GM19324 (cell line): ENCODE measurements around the gene OTUD4.

Source experiments
- ATAC-seq: cut with Tn5 transposase; IDR thresholded peaks from one replicate; pipeline ENCODE4 v1.9.1; 2021; ENCODE audit warnings: mild to moderate bottlenecking, moderate library complexity; ENCODE audit not compliant: unreplicated experiment, low FRiP score

OTUD4 gene

GRCh38 chr4:145131848-145132247 lies 48.5 kb downstream of the OTUD4 start:
- no peak for ATAC-seq

DNA sequence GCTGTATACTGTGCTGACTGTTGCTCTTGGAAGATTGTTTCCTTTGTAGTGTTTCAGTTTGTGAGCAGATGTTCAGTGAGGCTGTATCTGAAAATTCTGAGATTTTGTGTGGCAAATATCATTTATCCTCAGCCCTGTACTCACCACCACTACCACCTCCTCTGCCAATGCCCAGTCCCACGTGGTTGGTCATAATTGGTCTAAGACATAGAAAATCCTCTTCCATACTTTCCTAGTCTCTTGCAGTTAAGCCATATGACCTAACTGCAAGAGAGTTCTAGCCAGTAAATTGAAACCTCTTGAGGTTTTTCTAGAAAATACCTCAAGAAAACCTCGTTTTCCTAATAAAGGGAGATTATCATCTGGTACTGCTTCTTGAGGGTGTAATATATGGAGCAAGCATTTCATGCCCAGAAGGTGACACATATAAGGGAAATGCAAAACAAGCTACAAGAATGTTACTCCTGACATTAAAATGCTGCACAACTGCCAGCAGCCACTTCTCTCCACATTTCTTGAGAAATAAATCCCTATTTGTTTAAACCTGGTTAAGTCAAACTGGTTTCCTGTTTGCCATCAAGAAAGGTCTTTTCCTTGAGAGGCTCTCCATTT lies 49.5 kb downstream of the OTUD4 start:
- ATAC-seq: no peak

- ATAC-seq: no peak
These were observed 50.3 kb downstream of the OTUD4 start for GRCh38 chr4:145130130-145130529.

DNA sequence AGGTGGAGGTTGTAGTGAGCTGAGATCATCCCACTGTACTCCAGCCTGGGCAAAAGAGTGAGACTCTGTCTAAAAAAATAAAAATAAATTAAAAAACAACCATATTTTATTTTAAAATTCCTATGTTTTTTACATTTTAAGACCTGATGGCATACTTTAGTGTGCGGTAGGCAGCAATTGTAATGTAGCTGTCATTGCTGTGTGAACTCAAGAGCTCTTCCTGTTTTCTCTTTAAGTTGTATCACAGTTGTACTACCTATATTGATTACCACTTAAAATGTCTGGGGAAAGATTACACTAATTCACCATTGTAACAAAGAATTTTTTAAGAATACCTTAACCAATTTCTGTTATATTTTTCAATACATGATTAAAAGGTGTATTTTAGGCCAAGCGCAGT lies 55.0 kb downstream of the OTUD4 start:
- ATAC-seq: no peak

DNA sequence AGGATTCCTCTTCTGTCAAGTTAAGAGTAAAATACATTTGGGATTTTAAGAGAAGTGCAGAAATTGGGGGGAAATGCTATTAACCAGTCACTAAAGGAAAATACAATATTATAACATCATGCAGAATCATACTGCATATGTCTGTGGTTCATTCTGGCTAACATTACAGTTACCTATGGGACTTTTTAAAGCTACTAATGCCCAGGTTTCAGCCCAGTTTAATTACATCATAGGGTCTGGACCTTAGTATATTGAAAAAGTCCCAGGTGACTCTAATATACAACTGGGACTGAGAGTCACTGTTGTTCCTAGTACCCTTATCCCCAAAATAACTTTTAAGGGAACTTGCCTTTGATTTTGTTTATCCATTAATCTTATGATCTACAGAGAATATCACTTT lies 72.3 kb downstream of the OTUD4 start:
- no peak for ATAC-seq

DNA sequence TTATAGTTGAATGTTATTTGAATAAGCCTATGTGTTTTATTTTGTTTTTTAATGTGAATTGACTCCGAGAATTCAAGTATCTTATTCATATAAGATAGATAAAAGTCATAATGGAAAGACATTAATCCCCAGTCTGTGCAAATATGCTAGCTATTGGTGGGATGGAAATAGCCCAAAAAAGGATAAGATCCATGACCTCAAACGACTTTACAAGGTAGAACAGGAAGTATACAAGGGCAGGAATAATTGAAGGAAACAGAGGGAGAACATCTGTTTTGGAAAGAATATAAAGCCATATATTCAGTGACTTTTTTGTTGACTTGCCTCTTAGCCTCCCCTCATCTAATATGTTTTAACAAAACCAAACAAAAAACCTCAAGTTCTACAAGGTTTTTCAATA lies 73.3 kb downstream of the OTUD4 start:
- no peak for ATAC-seq

DNA sequence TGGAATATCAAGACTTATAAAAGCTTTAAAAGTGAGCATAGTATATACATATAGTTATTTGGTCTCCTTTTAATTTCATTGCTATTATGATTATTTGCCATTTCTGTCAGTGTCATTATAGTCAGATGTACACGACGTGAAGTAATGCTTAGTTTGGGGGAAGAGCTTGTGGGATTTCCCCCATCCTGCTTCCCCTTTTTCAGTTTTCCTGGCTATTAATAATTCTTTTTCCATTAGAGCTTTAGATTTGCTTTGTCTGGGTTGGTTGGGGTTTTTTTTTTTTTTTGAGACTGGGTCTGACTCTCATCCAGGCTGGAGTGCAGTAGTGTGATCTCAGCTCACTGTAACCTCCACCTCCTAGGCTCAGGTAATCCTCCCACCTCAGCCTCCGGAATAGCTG lies 76.9 kb downstream of the OTUD4 start:
- no peak for ATAC-seq

- no peak for ATAC-seq
These were observed 77.8 kb downstream of the OTUD4 start for GRCh38 chr4:145102619-145103018.

DNA sequence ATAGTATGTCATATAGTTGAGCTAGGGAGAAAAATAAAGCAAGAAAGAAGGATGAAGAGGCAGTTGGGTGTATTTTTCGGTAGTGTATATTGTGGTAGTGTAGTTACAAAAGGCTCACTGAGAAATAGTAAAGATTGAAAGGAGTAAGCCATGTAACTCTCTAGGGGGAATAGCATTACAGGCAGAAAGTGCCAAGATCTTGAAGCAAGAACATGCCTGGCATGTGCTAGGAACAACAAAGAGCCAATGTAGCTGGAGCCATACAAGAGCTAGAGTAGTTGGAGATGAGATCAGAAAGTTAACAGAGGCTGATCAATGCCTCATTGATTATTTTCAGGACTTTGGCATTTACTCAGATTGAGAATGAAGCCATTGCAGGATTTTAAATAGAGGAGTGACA lies 79.3 kb downstream of the OTUD4 start:
- ATAC-seq: no peak

DNA sequence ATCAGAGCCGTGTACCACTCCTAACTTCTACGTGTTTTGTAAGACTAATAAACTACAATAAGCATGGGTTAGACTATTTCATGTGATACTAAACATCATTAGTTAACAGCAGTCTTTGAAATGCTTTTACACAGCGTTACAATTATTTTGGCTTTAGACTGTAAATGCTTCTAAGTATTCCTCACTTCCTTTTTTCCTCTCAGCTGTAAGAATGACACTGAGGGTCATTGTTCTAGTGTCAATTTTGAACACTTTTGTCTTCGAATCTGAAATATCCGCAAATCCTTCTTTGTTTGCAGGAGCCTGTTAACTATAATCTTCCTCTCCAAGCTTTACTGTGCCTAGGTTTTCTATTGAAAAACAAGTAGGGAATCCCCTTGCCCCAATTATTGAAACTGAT lies 80.7 kb downstream of the OTUD4 start:
- ATAC-seq: no peak

DNA sequence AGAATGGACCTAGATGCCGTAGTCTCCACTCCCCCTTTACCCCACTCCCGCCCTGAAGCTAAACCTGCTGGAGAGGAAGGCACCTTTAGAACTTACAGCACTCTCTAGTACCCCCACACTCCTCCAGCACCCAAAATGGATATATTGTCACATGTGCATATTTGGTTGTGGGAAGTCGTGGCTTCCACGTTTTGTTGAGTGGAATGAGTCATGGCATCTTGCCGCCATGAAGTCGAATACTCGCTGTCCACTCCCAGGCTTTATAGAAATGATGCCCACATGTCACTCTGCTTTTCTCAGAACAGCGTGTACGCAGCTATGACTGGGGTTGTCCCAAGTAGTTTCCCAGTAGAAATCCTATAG lies 81.7 kb downstream of the OTUD4 start:
- ATAC-seq: peak; percentile 5

DNA sequence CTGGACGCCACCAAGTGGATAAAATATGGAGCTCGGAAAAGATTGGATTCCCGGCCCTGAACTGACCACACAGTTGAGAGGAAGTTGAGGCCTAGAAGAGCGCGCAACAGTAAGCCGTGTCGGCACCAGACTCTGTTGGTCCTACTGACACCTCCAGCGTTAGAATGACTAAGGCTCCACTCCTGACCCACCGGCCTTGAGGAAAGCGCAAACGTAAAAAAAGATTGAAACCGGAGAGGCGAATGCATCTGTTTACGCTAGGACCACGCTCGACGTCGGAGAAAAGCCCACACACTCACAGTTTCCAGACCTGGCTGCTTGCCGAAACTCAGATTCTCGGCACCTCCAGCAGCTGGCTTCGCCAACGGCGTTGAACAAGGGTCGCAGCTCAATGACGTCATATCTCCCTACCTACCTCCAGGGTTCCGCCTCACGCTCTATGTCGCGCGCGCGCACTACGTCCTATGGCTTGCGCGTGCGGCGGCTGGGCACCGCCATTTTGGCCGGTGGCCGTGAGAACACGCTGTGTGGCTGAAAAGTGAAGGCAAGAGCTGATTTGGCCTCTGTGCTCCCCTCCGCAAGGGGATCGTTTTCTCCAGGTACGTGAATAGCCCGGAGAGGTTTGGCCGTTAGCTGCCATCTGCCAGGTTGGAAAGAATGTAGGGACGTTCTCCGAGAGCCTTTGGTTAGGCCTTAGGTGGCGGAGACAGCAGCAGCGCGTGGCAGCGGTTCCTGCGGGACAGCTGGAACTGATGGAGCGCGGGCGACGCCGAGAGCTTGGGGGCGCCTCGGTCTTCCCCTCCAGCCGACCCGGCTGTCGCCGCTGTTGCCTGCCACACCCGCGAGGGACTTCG lies 82.3 kb downstream of the OTUD4 start, which contains the start of the genes ABCE1 and ANAPC10:
TSS of gene ABCE1 (plus strand) at position 491 of the 854 bp plus-strand sequence. CDS start 6,102 bp downstream, outside the sequence.
TSS of gene ANAPC10 (minus strand) at position 376 of the 854 bp plus-strand sequence. CDS start 2,097 bp downstream, outside the sequence.
- peak; percentile 94 for ATAC-seq

DNA sequence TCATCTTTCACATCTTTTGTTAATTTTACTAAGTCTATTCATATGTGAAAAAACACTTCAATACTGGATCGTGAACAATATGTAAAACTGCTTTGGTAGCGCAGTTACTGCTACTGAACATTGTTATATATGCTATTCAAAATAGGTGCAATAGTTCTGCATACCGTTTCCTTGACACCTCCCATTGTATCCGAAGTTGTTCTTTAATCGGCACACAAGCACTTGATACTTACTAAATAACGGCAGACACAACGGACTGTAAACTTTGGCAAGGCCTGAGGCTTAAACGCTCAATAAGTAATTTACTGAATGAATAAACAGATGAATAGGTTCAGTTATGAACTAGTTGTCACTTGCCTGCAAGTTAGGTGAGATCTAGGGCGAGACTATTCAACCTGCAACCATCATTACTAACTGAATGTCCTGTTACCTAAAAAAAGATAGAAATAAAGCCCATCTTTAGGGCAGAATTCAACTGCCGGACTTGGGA lies 83.0 kb downstream of the OTUD4 start:
- ATAC-seq: no peak

GRCh38 chr4:145093638-145094037 lies 86.8 kb downstream of the OTUD4 start:
- no peak for ATAC-seq

GRCh38 chr4:145090380-145090779 lies 90.0 kb downstream of the OTUD4 start:
- ATAC-seq: no peak

DNA sequence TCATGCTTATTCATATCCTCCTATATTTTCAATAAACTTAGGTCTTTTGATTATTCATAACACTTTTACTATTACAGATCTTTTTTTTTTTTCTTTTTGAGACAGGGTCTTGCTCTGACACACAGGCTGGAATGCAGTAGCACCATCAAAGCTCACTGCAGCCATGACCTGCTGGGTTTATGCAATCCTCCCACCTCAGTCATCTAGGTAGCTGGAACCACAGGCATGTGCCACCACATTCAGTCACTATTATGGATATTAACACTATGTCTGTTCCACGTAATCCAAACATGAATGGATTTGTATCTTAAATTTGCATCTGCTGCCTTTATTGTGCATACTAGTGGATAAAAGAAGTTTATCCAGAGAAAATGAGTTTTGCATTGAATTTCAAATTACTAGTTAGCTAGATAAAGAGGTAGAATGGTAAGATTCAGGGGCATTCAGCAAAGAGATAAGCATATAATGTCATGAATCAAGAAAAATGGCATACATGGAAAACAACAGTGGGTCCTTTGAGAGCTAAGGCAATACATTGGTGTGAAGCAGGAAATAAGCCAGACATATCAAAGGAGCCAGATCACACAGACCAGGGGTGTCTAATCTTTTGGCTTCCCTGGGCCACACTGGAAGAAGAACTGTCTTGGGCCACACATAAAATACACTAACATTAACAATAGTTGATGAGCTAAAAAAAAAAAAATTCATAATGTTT lies 96.3 kb downstream of the OTUD4 start:
- no peak for ATAC-seq
